Fibroblast of the aortic adventitia (primary cell): Measurements from ENCODE around the gene NME7. TPM values are rescaled to one million over a fixed set of nuclear protein-coding genes. Genes with fewer than 3 reads are reported as not detected.
A peak's percentile ranks its signal among the peaks of the same experiment; 100 is the strongest.

Experiments
- DNase-seq: peaks from one replicate; pipeline ENCODE4 v3.0.0-alpha.2; 2010; ENCODE audit warnings: low read depth
- H3K4me3 ChIP-seq: 2 replicates; pipeline ENCODE4 v1.5.1; 2011; ENCODE audit warnings: low read depth, mild to moderate bottlenecking, control low read depth, low read length, moderate library complexity
- CTCF ChIP-seq: IDR thresholded peaks from 2 replicates; pipeline ENCODE4 v1.5.1; 2011; ENCODE audit warnings: mild to moderate bottlenecking, low read length, control low read depth, inconsistent platforms; ENCODE audit not compliant: insufficient read depth
- total RNA-seq: library from RNA; depleted of rRNA; stranded (reverse); fragments of >200 nt; gene quantifications from 2 replicates; pipeline ENCODE4 v1.2.3, GENCODE V29; 2012; ENCODE audit warnings: low replicate concordance

NME7 gene
- total RNA-seq, 1 donor, result 36.0 TPM

GRCh38 chr1:169106921-169107602, 260.5 kb downstream of the NME7 start:
- TF ChIP-seq CTCF, result no peak
- peak overlapping the region; percentile 86 for H3K4me3 ChIP-seq
- DNase-seq, result peak; percentile 41

- TF ChIP-seq CTCF, result peak; percentile 49
- peak within 1 kb of the TSS; percentile 86 for H3K4me3 ChIP-seq
- peak; percentile 63 for DNase-seq
These were observed 261.3 kb downstream of the NME7 start, which contains the start of gene ATP1B1 for GRCh38 chr1:169106095-169106920. TSS of gene ATP1B1 (plus strand) at chr1:169106690. CDS start at chr1:169106830, 140 bp downstream.

GRCh38 chr1:169105434-169106094, 262.0 kb downstream of the NME7 start:
- no peak for TF ChIP-seq CTCF
- DNase-seq, result no peak
- H3K4me3 ChIP-seq, result peak overlapping the region; percentile 86

GRCh38 chr1:169105087-169105433, 262.5 kb downstream of the NME7 start:
- H3K4me3 ChIP-seq, result no peak overlapping the region
- DNase-seq, result no peak
- TF ChIP-seq CTCF, result no peak

- TF ChIP-seq CTCF, result no peak
- DNase-seq, result no peak
- no peak overlapping the region for H3K4me3 ChIP-seq
These were observed 264.1 kb downstream of the NME7 start for GRCh38 chr1:169103480-169103893.

- H3K4me3 ChIP-seq, result no peak overlapping the region
- DNase-seq, result no peak
- TF ChIP-seq CTCF, result no peak
These were observed 264.6 kb downstream of the NME7 start for GRCh38 chr1:169103002-169103401.
